ENCODE data around the gene TSPO2. TPM values are rescaled to one million over a fixed set of nuclear protein-coding genes. Genes with fewer than 3 reads are reported as not detected.

TSPO2 gene
- total RNA-seq, 2 experiments from 2014 or later, result not detected

GRCh38 chr6:41045664-41046063, 3.4 kb downstream of the TSPO2 start:
- no peak for TF ChIP-seq EZH2phosphoT487 (IDR thresholded peaks at IDR 0.05; ENCODE audit: borderline replicate concordance, low read depth, low read length)
- TF ChIP-seq, protein P1, sequence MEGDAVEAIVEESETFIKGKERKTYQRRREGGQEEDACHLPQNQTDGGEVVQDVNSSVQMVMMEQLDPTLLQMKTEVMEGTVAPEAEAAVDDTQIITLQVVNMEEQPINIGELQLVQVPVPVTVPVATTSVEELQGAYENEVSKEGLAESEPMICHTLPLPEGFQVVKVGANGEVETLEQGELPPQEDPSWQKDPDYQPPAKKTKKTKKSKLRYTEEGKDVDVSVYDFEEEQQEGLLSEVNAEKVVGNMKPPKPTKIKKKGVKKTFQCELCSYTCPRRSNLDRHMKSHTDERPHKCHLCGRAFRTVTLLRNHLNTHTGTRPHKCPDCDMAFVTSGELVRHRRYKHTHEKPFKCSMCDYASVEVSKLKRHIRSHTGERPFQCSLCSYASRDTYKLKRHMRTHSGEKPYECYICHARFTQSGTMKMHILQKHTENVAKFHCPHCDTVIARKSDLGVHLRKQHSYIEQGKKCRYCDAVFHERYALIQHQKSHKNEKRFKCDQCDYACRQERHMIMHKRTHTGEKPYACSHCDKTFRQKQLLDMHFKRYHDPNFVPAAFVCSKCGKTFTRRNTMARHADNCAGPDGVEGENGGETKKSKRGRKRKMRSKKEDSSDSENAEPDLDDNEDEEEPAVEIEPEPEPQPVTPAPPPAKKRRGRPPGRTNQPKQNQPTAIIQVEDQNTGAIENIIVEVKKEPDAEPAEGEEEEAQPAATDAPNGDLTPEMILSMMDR (conservative IDR thresholded peaks at IDR 0.05; ENCODE audit: low read length), result no peak
- ChIA-PET CTCF (ENCODE audit: unreplicated experiment) (no interaction called here), POLR2A (interaction anchor here (0.6 to 1.6 kb wide), 2 partner anchors 10 to 16 kb away, joined by 4 to 5 read pairs; no protein-coding TSS in a partner anchor)
- Histone ChIP-seq H3K9me2 (ENCODE audit: insufficient read depth, low read length) (no peaks in the 10 kb centered on the region), H3K9me3 (ENCODE audit: low read length) (no peaks in the 10 kb centered on the region), H3K4me1 (ENCODE audit: insufficient read depth, low read length, poor library complexity, severe bottlenecking) (no peaks in the 10 kb centered on the region), H2AFZ (ENCODE audit: low read length) (no peak overlapping the region), H3K27ac (ENCODE audit: low read depth, low read length, poor library complexity, severe bottlenecking) (no peak overlapping the region), H3K4me3 (ENCODE audit: low read depth, low read length, poor library complexity, severe bottlenecking) (no peak overlapping the region), H3K36me3 (ENCODE audit: insufficient read depth, low read length) (no peaks in the 10 kb centered on the region), H3K4me2 (ENCODE audit: low read length) (no peak overlapping the region), H3K79me2 (ENCODE audit: insufficient read depth, low read depth, low read length) (no peaks in the 10 kb centered on the region), H4K20me1 (ENCODE audit: insufficient read depth, low read length) (no peaks in the 10 kb centered on the region)
- intact Hi-C loops (cut with micrococcal nuclease; ENCODE audit: unreplicated experiment), result no loop called here
- DNase-seq (ENCODE audit: low spot score), result no peak
- no TSS peak for BruUV-seq (replicated peaks)

DNA sequence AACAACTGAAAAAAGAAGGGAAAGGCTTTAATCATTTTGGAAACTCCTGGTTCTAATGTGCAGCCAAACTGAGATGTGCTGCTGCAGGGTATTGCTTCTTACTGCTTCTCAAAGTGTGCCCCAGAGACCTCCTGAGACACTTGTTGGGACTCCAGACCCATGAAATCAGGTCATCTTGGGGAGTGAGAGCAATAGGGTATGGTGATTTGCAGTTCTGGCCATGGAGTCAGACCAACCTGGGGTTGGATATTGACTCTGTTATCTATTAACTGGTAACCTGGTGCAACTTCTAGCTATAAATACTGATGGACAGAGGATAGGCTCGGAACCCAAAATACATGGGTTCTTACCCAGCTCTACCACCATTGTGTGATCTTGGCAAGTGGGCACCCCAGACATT, 3.8 kb downstream of the TSPO2 start:
- TF ChIP-seq, protein P1 (conservative IDR thresholded peaks at IDR 0.05; ENCODE audit: low read length), result no peak
- TF ChIP-seq EZH2phosphoT487 (IDR thresholded peaks at IDR 0.05; ENCODE audit: borderline replicate concordance, low read depth, low read length), result no peak
- POLR2A ChIA-PET, result interaction anchor here (0.6 to 1.6 kb wide), 4 partner anchors 9 to 666 kb away, joined by 3 to 5 read pairs (median 4); no protein-coding TSS in a partner anchor
- Histone ChIP-seq H3K9me2 (ENCODE audit: insufficient read depth, low read length) (no peaks in the 10 kb centered on the region), H3K4me3 (ENCODE audit: low read depth, low read length, poor library complexity, severe bottlenecking) (no peak overlapping the region), H4K20me1 (ENCODE audit: insufficient read depth, low read length) (no peaks in the 10 kb centered on the region), H3K4me2 (ENCODE audit: low read length) (no peak overlapping the region), H3K4me1 (ENCODE audit: insufficient read depth, low read length, poor library complexity, severe bottlenecking) (no peaks in the 10 kb centered on the region), H2AFZ (ENCODE audit: low read length) (no peak overlapping the region), H3K9me3 (ENCODE audit: low read length) (no peaks in the 10 kb centered on the region), H3K27ac (ENCODE audit: low read depth, low read length, poor library complexity, severe bottlenecking) (no peak overlapping the region), H3K79me2 (ENCODE audit: insufficient read depth, low read depth, low read length) (no peaks in the 10 kb centered on the region), H3K36me3 (ENCODE audit: insufficient read depth, low read length) (no peaks in the 10 kb centered on the region)
- CTCF ChIA-PET (ENCODE audit: unreplicated experiment), result no interaction called here
- intact Hi-C loops (cut with micrococcal nuclease; ENCODE audit: unreplicated experiment), result no loop called here
- no TSS peak for BruUV-seq (replicated peaks)
- DNase-seq (ENCODE audit: low spot score), result no peak

- intact Hi-C loops (cut with micrococcal nuclease; ENCODE audit: unreplicated experiment), result no loop called here
- Histone ChIP-seq H2AFZ (ENCODE audit: low read length) (no peak overlapping the region), H3K27ac (ENCODE audit: low read depth, low read length, poor library complexity, severe bottlenecking) (no peak overlapping the region), H3K79me2 (ENCODE audit: insufficient read depth, low read depth, low read length) (no peaks in the 10 kb centered on the region), H3K9me2 (ENCODE audit: insufficient read depth, low read length) (no peaks in the 10 kb centered on the region), H3K36me3 (ENCODE audit: insufficient read depth, low read length) (no peaks in the 10 kb centered on the region), H3K4me1 (ENCODE audit: insufficient read depth, low read length, poor library complexity, severe bottlenecking) (peaks cover 11% of the 10 kb centered on the region), H3K4me2 (ENCODE audit: low read length) (no peak overlapping the region), H4K20me1 (ENCODE audit: insufficient read depth, low read length) (no peaks in the 10 kb centered on the region), H3K9me3 (ENCODE audit: low read length) (no peaks in the 10 kb centered on the region), H3K4me3 (ENCODE audit: low read depth, low read length, poor library complexity, severe bottlenecking) (no peak overlapping the region)
- ChIA-PET POLR2A (interaction anchor here (1.6 kb wide), 1 partner anchor 8 kb away, joined by 5 read pairs; no protein-coding TSS in a partner anchor), CTCF (ENCODE audit: unreplicated experiment) (no interaction called here)
- DNase-seq (ENCODE audit: low spot score), result no peak
- TF ChIP-seq, protein P1 (conservative IDR thresholded peaks at IDR 0.05; ENCODE audit: low read length), result no peak
- TF ChIP-seq EZH2phosphoT487 (IDR thresholded peaks at IDR 0.05; ENCODE audit: borderline replicate concordance, low read depth, low read length), result no peak
- no TSS peak for BruUV-seq (replicated peaks)
Observed at GRCh38 chr6:41047306-41047705, 5.0 kb downstream of the TSPO2 start.
